GM12878 (cell line): ENCODE results near the gene FAM156A. TPM values are rescaled to one million over a fixed set of nuclear protein-coding genes. Genes with fewer than 3 reads are reported as not detected.
"Not testable (repeated sequence)": the region's sequence is repeated elsewhere in the genome, so short reads cannot be mapped to it uniquely, and the experiment has no call there.

Source experiments
- ATAC-seq: fragments of 200-7000 bp; cut with Tn5 transposase; 3 replicates; pipeline ENCODE4 v1.9.1; 2020; ENCODE audit warnings: mild to moderate bottlenecking, moderate library complexity
- BruUV-seq: library from RNA; stranded (reverse); fragments of 400-500 nt; replicated peaks from 2 replicates; lab custom pipeline; 2021; lab: Mats Ljungman, UMichigan
- CTCF ChIA-PET: fragments of 300-600 bp; sonication (Branson Sonifier 250); formaldehyde crosslinking; extraction: SDS; loops from one replicate; lab custom pipeline; 2021; ENCODE audit warnings: inconsistent platforms; lab: Yijun Ruan, JAX
- POLR2A ChIA-PET: fragments of 350-600 bp; formaldehyde crosslinking; extraction: SDS; loops from one replicate; lab custom pipeline; 2021; ENCODE audit warnings: inconsistent platforms; lab: Charles Lee
- RAD21 ChIA-PET: fragments of 300-600 bp; sonication (Branson Sonifier 250); formaldehyde crosslinking; loops from one replicate; lab custom pipeline; 2023; ENCODE audit warnings: antibody characterized with exemption; ENCODE audit not compliant: unreplicated experiment; lab: Charles Lee
- SMC1A ChIA-PET: fragments of 300-600 bp; sonication (Branson Sonifier 250); formaldehyde crosslinking; loops from one replicate; lab custom pipeline; 2023; ENCODE audit not compliant: unreplicated experiment, uncharacterized antibody; lab: Charles Lee
- DNase-seq: peaks from one replicate; pipeline ENCODE4 v3.0.0-alpha.2; 2011; ENCODE audit warnings: low read depth, low spot score
- FAIRE-seq: peaks from 3 replicates; lab custom pipeline; 2011; peaks lifted over from hg19 to GRCh38; lab: Jason Lieb, UNC
- H2AFZ ChIP-seq: 2 replicates; pipeline ENCODE4 v1.6.0; 2011; ENCODE audit warnings: low read depth, low read length, control low read depth; ENCODE audit not compliant: control insufficient read depth
- H3K27ac ChIP-seq: 2 replicates; pipeline ENCODE4 v1.5.1; 2011; ENCODE audit warnings: control low read depth; ENCODE audit not compliant: control insufficient read depth, insufficient read depth
- H3K27me3 ChIP-seq, 2 experiments: replicated peaks in 1 of 2; 2 replicates each; pipeline versions ENCODE4 v1.6.0 to v1.6.1; 2011; ENCODE audit warnings: low read length in 1 of 2; ENCODE audit not compliant: control insufficient read depth in 2 of 2, insufficient read depth in 2 of 2
- H3K36me3 ChIP-seq, 2 experiments: 2 replicates each; pipeline ENCODE4 v1.5.1; 2011; ENCODE audit warnings: low read length in 1 of 2; ENCODE audit not compliant: control insufficient read depth in 2 of 2, insufficient read depth in 2 of 2
- H3K4me1 ChIP-seq: 2 replicates; pipeline ENCODE4 v1.6.1; 2011; ENCODE audit warnings: mild to moderate bottlenecking, low read length, moderate library complexity, mixed read lengths; ENCODE audit not compliant: control insufficient read depth, insufficient read depth
- H3K4me2 ChIP-seq: 2 replicates; pipeline ENCODE4 v1.6.0; 2011; ENCODE audit warnings: control low read depth; ENCODE audit not compliant: control insufficient read depth, insufficient read depth
- H3K4me3 ChIP-seq: fragments of 200-600 bp; sonication (generic); 2 replicates; pipeline ENCODE4 v1.5.1; 2016
- H3K79me2 ChIP-seq: 2 replicates; pipeline ENCODE4 v1.6.0; 2011; ENCODE audit warnings: low read length; ENCODE audit not compliant: control insufficient read depth, insufficient read depth
- H3K9ac ChIP-seq: 2 replicates; pipeline ENCODE4 v1.8.0; 2011; ENCODE audit warnings: low read length, control low read depth, mixed read lengths; ENCODE audit not compliant: control insufficient read depth, insufficient read depth
- H3K9me3 ChIP-seq: replicated peaks from 3 replicates; pipeline ENCODE4 v1.5.1; 2011; ENCODE audit warnings: mild to moderate bottlenecking, low read length; ENCODE audit not compliant: control insufficient read depth, insufficient read depth
- H4K20me1 ChIP-seq: 2 replicates; pipeline ENCODE4 v1.6.0; 2011; ENCODE audit not compliant: control insufficient read depth, insufficient read depth
- WGBS: methylation state at CpG from one replicate; pipeline ENCODE4 v1.1.6; 2016; ENCODE audit warnings: low lambda C conversion rate; ENCODE audit not compliant: insufficient replicate concordance, insufficient coverage; ENCODE audit errors: missing lambda C conversion rate; 5-methylcytosine and 5-hydroxymethylcytosine counted together
- in situ Hi-C: fragments of 300-500 bp; cut with MboI; formaldehyde crosslinking; loops from 9 replicates; pipeline ENCODE4 v1.14.3; 2018; ENCODE audit warnings: mixed read lengths
- intact Hi-C: fragments of 100-400 bp; cut with micrococcal nuclease; formaldehyde crosslinking; loops from one replicate; pipeline ENCODE4 v1.14.2; 2022; ENCODE audit not compliant: unreplicated experiment
- polyA plus RNA-seq, 11 experiments: library from polyadenylated mRNA; depleted of rRNA in 4 of 11; unstranded in 6 of 11; stranded (reverse) in 5 of 11; fragments of >200 nt; fragmentation: Nextera tagmentation in 4 of 11; fragmentation: Illumina TruSeq in 1 of 11; extraction: Ambion mirVana in 4 of 11; extraction: Trizol in 1 of 11; gene quantifications; 1 replicate in 1 of 11; 2 replicates in 10 of 11; pipeline versions ENCODE4 v1.2.1 to v1.2.3, GENCODE V29; 2011 to 2016; ENCODE audit warnings: inconsistent platforms in 2 of 11, missing spikeins in 2 of 11, low read depth in 1 of 11
- total RNA-seq, 4 experiments: library from RNA; depleted of rRNA in 3 of 4; stranded (reverse); fragments of >200 nt in 3 of 4; fragmentation: Illumina TruSeq in 1 of 4; extraction: Trizol in 1 of 4; gene quantifications; 2 replicates each; pipeline versions ENCODE4 v1.2.1 to v1.2.3, GENCODE V29; 2013 to 2021

Gene FAM156A
- total and polyA plus RNA-seq, 10 of the 15 experiments (the other 5 are each of a cell fraction or from before 2014, with no cell fraction given) = 2.9 to 25.2 (median 16.3) TPM

- H3K27ac ChIP-seq, RAD21 ChIA-PET, ATAC-seq, intact Hi-C loops, H3K9me3 ChIP-seq, H3K36me3 ChIP-seq, H3K4me2 ChIP-seq, in situ Hi-C loops, H3K4me3 ChIP-seq, CTCF ChIA-PET, SMC1A ChIA-PET, DNase-seq, H3K4me1 ChIP-seq, FAIRE-seq, H2AFZ ChIP-seq, H4K20me1 ChIP-seq, H3K79me2 ChIP-seq, H3K9ac ChIP-seq, BruUV-seq, H3K27me3 ChIP-seq, POLR2A ChIA-PET: not testable (repeated sequence)
- no CpG with 5 or more reads among the region's 16 CpGs for WGBS
Measured at GRCh38 chrX:52947501-52947900, 10.8 kb downstream of the FAM156A start.

GRCh38 chrX:52945838-52946494 is 12.4 kb downstream of the FAM156A start:
- H3K27me3 ChIP-seq, H2AFZ ChIP-seq, H3K36me3 ChIP-seq, H3K79me2 ChIP-seq, CTCF ChIA-PET, H3K4me2 ChIP-seq, in situ Hi-C loops, H3K4me3 ChIP-seq, FAIRE-seq, SMC1A ChIA-PET, H3K9ac ChIP-seq, BruUV-seq, RAD21 ChIA-PET, intact Hi-C loops, DNase-seq, POLR2A ChIA-PET, H3K9me3 ChIP-seq, H3K4me1 ChIP-seq, H4K20me1 ChIP-seq, H3K27ac ChIP-seq: not testable (repeated sequence)
- no CpG with 5 or more reads among the region's 14 CpGs for WGBS
- ATAC-seq = peak; percentile 66

- POLR2A ChIA-PET, SMC1A ChIA-PET, H4K20me1 ChIP-seq, H3K27me3 ChIP-seq, H3K4me2 ChIP-seq, H3K4me1 ChIP-seq, H3K4me3 ChIP-seq, CTCF ChIA-PET, H3K36me3 ChIP-seq, H3K27ac ChIP-seq, H3K9me3 ChIP-seq, H2AFZ ChIP-seq, ATAC-seq, in situ Hi-C loops, intact Hi-C loops, H3K79me2 ChIP-seq, H3K9ac ChIP-seq, RAD21 ChIA-PET, BruUV-seq, DNase-seq, FAIRE-seq: not testable (repeated sequence)
- WGBS = no CpG with 5 or more reads among the region's 10 CpGs
Measured at GRCh38 chrX:52941728-52942127, 16.6 kb downstream of the FAM156A start.

- POLR2A ChIA-PET, H3K27ac ChIP-seq, intact Hi-C loops, in situ Hi-C loops, SMC1A ChIA-PET, H4K20me1 ChIP-seq, H3K27me3 ChIP-seq, H3K4me2 ChIP-seq, H3K79me2 ChIP-seq, H3K4me1 ChIP-seq, ATAC-seq, FAIRE-seq, DNase-seq, H3K9ac ChIP-seq, BruUV-seq, H3K36me3 ChIP-seq, H2AFZ ChIP-seq, H3K9me3 ChIP-seq, RAD21 ChIA-PET, H3K4me3 ChIP-seq, CTCF ChIA-PET: not testable (repeated sequence)
- no CpG with 5 or more reads among the region's 4 CpGs for WGBS
Measured at GRCh38 chrX:52940704-52941103, 17.6 kb downstream of the FAM156A start.
